H9 (cell line): Measurements from ENCODE around the gene ZNF557. TPM values are rescaled to one million over a fixed set of nuclear protein-coding genes. Genes with fewer than 3 reads are reported as not detected.

ENCODE experiments used
- DNase-seq: peaks from one replicate; pipeline ENCODE4 v3.0.0-alpha.2; 2017
- H2AFZ ChIP-seq: one replicate; pipeline ENCODE4 v1.6.1; 2013; ENCODE audit warnings: mild to moderate bottlenecking, low read length, control low read depth, moderate library complexity
- H2AK5ac ChIP-seq: 2 replicates; pipeline ENCODE4 v1.6.1; 2013; ENCODE audit warnings: low read length, control low read depth, mixed read lengths; ENCODE audit not compliant: insufficient read length
- H2BK120ac ChIP-seq: one replicate; pipeline ENCODE4 v1.6.1; 2013; ENCODE audit warnings: low read depth, mild to moderate bottlenecking, low read length, control low read depth, inconsistent platforms; ENCODE audit not compliant: poor library complexity, severe bottlenecking
- H2BK12ac ChIP-seq: 2 replicates; pipeline ENCODE4 v1.6.1; 2013; ENCODE audit warnings: low read length, control low read depth, mixed read lengths, low read depth; ENCODE audit not compliant: insufficient read length
- H2BK15ac ChIP-seq: 2 replicates; pipeline ENCODE4 v1.6.1; 2013; ENCODE audit warnings: low read depth, low read length, control low read depth
- H2BK20ac ChIP-seq: one replicate; pipeline ENCODE4 v1.6.1; 2013; ENCODE audit warnings: low read depth, mild to moderate bottlenecking, low read length, control low read depth, inconsistent platforms; ENCODE audit not compliant: poor library complexity, severe bottlenecking
- H2BK5ac ChIP-seq: 2 replicates; pipeline ENCODE4 v1.6.1; 2013; ENCODE audit warnings: low read length, control low read depth, mixed read lengths; ENCODE audit not compliant: insufficient read length
- H3K14ac ChIP-seq: 2 replicates; pipeline ENCODE4 v1.6.1; 2013; ENCODE audit warnings: low read length, control low read depth; ENCODE audit not compliant: insufficient read depth
- H3K18ac ChIP-seq: 2 replicates; pipeline ENCODE4 v1.6.1; 2013; ENCODE audit warnings: low read depth, mild to moderate bottlenecking, mixed read lengths, low read length, control low read depth; ENCODE audit not compliant: insufficient read length
- H3K23ac ChIP-seq: 2 replicates; pipeline ENCODE4 v1.6.1; 2013; ENCODE audit warnings: low read length, control low read depth, mixed read lengths, low read depth; ENCODE audit not compliant: insufficient read length
- H3K23me2 ChIP-seq: 2 replicates; pipeline ENCODE4 v1.6.1; 2013; ENCODE audit warnings: low read depth, mild to moderate bottlenecking, mixed read lengths, low read length, control low read depth; ENCODE audit not compliant: insufficient read length, poor library complexity, severe bottlenecking
- H3K27ac ChIP-seq: 2 replicates; pipeline ENCODE4 v1.5.1; 2013; ENCODE audit warnings: low read length, control low read depth, mixed read lengths, low read depth; ENCODE audit not compliant: insufficient read length
- H3K27me3 ChIP-seq: 2 replicates; pipeline ENCODE4 v1.6.1; 2013; ENCODE audit warnings: low read length, control low read depth, inconsistent platforms; ENCODE audit not compliant: insufficient read depth
- H3K4ac ChIP-seq: 2 replicates; pipeline ENCODE4 v1.6.1; 2013; ENCODE audit warnings: low read depth, mild to moderate bottlenecking, control low read depth, inconsistent platforms, low read length, moderate library complexity
- H3K4me1 ChIP-seq: 2 replicates; pipeline ENCODE4 v1.6.1; 2013; ENCODE audit warnings: low read length, control low read depth, inconsistent platforms; ENCODE audit not compliant: insufficient read depth
- H3K4me2 ChIP-seq: 2 replicates; pipeline ENCODE4 v1.6.1; 2013; ENCODE audit warnings: low read length, control low read depth, mixed read lengths; ENCODE audit not compliant: insufficient read length, insufficient read depth
- H3K56ac ChIP-seq: 2 replicates; pipeline ENCODE4 v1.6.1; 2013; ENCODE audit warnings: low read depth, mild to moderate bottlenecking, mixed read lengths, low read length, control low read depth; ENCODE audit not compliant: insufficient read length
- H3K79me1 ChIP-seq: 2 replicates; pipeline ENCODE4 v1.6.1; 2013; ENCODE audit warnings: low read depth, mild to moderate bottlenecking, moderate library complexity, low read length, control low read depth, inconsistent platforms; ENCODE audit not compliant: insufficient read depth, poor library complexity, severe bottlenecking
- H3K79me2 ChIP-seq: 2 replicates; pipeline ENCODE4 v1.6.1; 2013; ENCODE audit warnings: low read length, control low read depth, inconsistent platforms; ENCODE audit not compliant: insufficient read depth
- H3K9ac ChIP-seq: 2 replicates; pipeline ENCODE4 v1.6.1; 2013; ENCODE audit warnings: low read length, control low read depth, mixed read lengths; ENCODE audit not compliant: insufficient read length; ENCODE audit errors: extremely low read depth
- H3K9me3 ChIP-seq: one replicate; pipeline ENCODE4 v1.6.1; 2013; ENCODE audit warnings: low read depth, low read length, inconsistent platforms; ENCODE audit not compliant: control insufficient read depth
- H3T11ph ChIP-seq: one replicate; pipeline ENCODE4 v1.6.1; 2013; ENCODE audit warnings: mild to moderate bottlenecking, low read length, control low read depth, inconsistent platforms
- H4K20me1 ChIP-seq: one replicate; pipeline ENCODE4 v1.6.1; 2013; ENCODE audit not compliant: control insufficient read depth, insufficient read length, insufficient read depth
- H4K5ac ChIP-seq: 2 replicates; pipeline ENCODE4 v1.6.1; 2013; ENCODE audit warnings: low read depth, mild to moderate bottlenecking, mixed read lengths, low read length, control low read depth; ENCODE audit not compliant: insufficient read length
- H4K8ac ChIP-seq: replicated peaks from 2 replicates; pipeline ENCODE4 v1.6.1; 2013; ENCODE audit warnings: low read length, control low read depth, mixed read lengths, low read depth; ENCODE audit not compliant: insufficient read length
- H4K91ac ChIP-seq: 2 replicates; pipeline ENCODE4 v1.6.1; 2013; ENCODE audit warnings: low read depth, mild to moderate bottlenecking, moderate library complexity, mixed read lengths, low read length, control low read depth; ENCODE audit not compliant: insufficient read length
- H3K27ac Mint-ChIP-seq, 3 experiments: 2 replicates in 2 of 3; 3 replicates in 1 of 3; pipeline ENCODE4 v1.8.0; 2020 to 2021; ENCODE audit warnings: mixed read lengths in 3 of 3, mild to moderate bottlenecking in 1 of 3, moderate library complexity in 1 of 3
- H3K27me3 Mint-ChIP-seq: 2 replicates; pipeline ENCODE4 v1.8.0; 2021; ENCODE audit warnings: low read depth, mild to moderate bottlenecking, moderate library complexity, mixed read lengths
- H3K36me3 Mint-ChIP-seq, 3 experiments: 2 replicates in 2 of 3; 3 replicates in 1 of 3; pipeline ENCODE4 v1.8.0; 2020 to 2021; ENCODE audit warnings: low read depth in 3 of 3, mixed read lengths in 3 of 3; ENCODE audit not compliant: insufficient read depth in 1 of 3
- H3K4me1 Mint-ChIP-seq, 2 experiments: 2 replicates each; pipeline ENCODE4 v1.8.0; 2020; ENCODE audit warnings: mixed read lengths in 2 of 2
- H3K4me3 Mint-ChIP-seq, 2 experiments: 2 replicates in 1 of 2; 3 replicates in 1 of 2; pipeline ENCODE4 v1.8.0; 2020 to 2021; ENCODE audit warnings: mild to moderate bottlenecking in 2 of 2, mixed read lengths in 2 of 2, moderate library complexity in 1 of 2
- H3K9me3 Mint-ChIP-seq, 2 experiments: 2 replicates in 1 of 2; 3 replicates in 1 of 2; pipeline ENCODE4 v1.8.0; 2020; ENCODE audit warnings: mild to moderate bottlenecking in 2 of 2, mixed read lengths in 2 of 2, moderate library complexity in 1 of 2
- CTCF ChIP-seq: fragments of 200-600 bp; sonication (generic); conservative IDR thresholded peaks from 3 replicates; pipeline ENCODE4 v1.8.0; 2021; ENCODE audit warnings: antibody characterized with exemption, mild to moderate bottlenecking
- WGBS: extraction: QIAGEN DNeasy Blood & Tissue Kit; methylation state at CpG from one replicate; pipeline ENCODE4 v1.1.7; 2013; ENCODE audit warnings: missing lambda C conversion rate, low lambda C conversion rate, mixed read lengths; ENCODE audit not compliant: insufficient read length; ENCODE audit errors: extremely low coverage; 5-methylcytosine and 5-hydroxymethylcytosine counted together
- total RNA-seq: library from RNA; stranded (reverse); gene quantifications from 2 replicates; pipeline ENCODE4 v1.2.1, GENCODE V29; 2021

ZNF557 gene
- total RNA-seq, 1 experiment from 2014 or later, result 12.2 TPM

DNA sequence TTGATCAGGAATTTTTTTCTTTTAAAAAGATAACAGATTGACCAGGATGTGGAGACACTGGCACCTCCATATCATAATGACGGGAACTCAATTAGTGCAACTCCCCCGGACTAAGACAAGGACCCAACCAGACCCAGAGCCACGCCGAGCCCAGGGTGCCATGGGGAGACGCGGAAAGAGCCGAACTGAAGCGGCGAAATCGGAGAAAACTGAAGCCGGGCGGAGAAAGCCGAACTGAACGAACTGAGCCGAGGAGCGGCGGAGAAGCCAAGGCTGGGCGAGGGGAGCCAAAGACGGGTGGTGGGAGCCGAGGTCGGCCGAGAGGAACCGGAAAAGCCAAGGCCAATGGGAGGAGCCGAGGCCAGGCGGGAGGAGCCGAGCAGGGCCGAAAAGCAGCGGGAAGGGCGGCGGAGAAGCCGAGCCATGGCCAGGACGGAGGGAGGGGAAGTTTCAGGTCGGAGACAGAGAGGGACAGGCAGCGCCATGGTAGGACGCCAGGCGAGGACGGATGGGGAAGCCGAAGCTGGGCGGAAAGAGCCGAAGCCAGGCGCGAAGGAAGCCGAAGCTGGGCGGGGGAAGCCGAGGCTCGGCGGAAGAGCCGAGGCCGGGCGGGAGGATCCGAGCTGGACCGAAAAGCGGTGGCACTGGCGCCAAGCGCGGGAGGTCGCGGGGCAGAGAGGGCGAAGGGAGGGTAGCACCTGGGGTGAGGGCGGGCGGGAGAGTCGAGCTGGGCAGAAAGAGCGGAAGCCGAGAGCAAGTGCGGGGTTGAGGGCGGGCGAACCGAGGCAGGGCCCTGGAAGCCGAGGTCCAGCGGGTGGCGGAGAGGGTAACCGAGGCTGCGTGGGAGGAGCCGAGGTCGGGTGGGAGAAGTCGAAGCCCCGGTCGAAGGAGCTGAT, 29.4 kb downstream of the ZNF557 start:
- Mint-ChIP-seq H3K4me3 (peak overlapping the region; percentile 84 to 86), H3K36me3 (peaks cover 27 to 30% (median 29%) of the 10 kb centered on the region in 3 experiments), H3K9me3 (peaks cover 37 to 38% of the 10 kb centered on the region in 2 experiments), H3K27ac (peak overlapping the region; percentile 96 to 99 (median 98)), H3K4me1 (peaks cover 10 to 11% of the 10 kb centered on the region in 2 experiments), H3K27me3 (peaks cover 6% of the 10 kb centered on the region)
- no peak overlapping the region for H2BK12ac ChIP-seq
- H3K4ac ChIP-seq, result no peak overlapping the region
- no peak overlapping the region for H2BK20ac ChIP-seq
- H2AK5ac ChIP-seq, result no peak overlapping the region
- H3K9ac ChIP-seq, result peak overlapping the region; percentile 84
- H2BK120ac ChIP-seq, result no peak overlapping the region
- peak overlapping the region; percentile 98 for H3K18ac ChIP-seq
- no peak overlapping the region for H3T11ph ChIP-seq
- no peak overlapping the region for H2BK15ac ChIP-seq
- peaks cover 5% of the 10 kb centered on the region for H3K9me3 ChIP-seq
- no peaks in the 10 kb centered on the region for H3K4me1 ChIP-seq
- peak overlapping the region; percentile 43 for H3K27ac ChIP-seq
- H2AFZ ChIP-seq, result no peak overlapping the region
- no peaks in the 10 kb centered on the region for H3K79me1 ChIP-seq
- TF ChIP-seq CTCF, result no peak
- H4K8ac ChIP-seq, result no peak overlapping the region
- no peaks in the 10 kb centered on the region for H3K23me2 ChIP-seq
- no peak overlapping the region for H4K91ac ChIP-seq
- no CpG with 5 or more reads among the region's 78 CpGs for WGBS
- peak overlapping the region; percentile 54 for H3K4me2 ChIP-seq
- no peak overlapping the region for H3K56ac ChIP-seq
- peak; percentile 93 for DNase-seq
- no peak overlapping the region for H3K23ac ChIP-seq
- no peak overlapping the region for H4K5ac ChIP-seq
- H4K20me1 ChIP-seq, result no peaks in the 10 kb centered on the region
- no peaks in the 10 kb centered on the region for H3K79me2 ChIP-seq
- H3K14ac ChIP-seq, result peak overlapping the region; percentile 97
- H2BK5ac ChIP-seq, result no peak overlapping the region
- no peaks in the 10 kb centered on the region for H3K27me3 ChIP-seq
